Vagina (tissue), 2 donors: ENCODE data around the gene TXNRD2. TPM values are rescaled to one million over a fixed set of nuclear protein-coding genes. Genes with fewer than 3 reads are reported as not detected.

Source experiments
- DNase-seq, 2 donors: peaks; one replicate each; pipeline ENCODE4 v3.0.0-alpha.2; 2017; ENCODE audit errors: extremely low spot score in 2 of 2
- H3K27ac ChIP-seq: fragments of 200-600 bp; sonication (generic); one replicate; pipeline ENCODE4 v1.5.1; 2019
- H3K27me3 ChIP-seq: fragments of 200-600 bp; sonication (generic); one replicate; pipeline ENCODE4 v1.5.1; 2019
- H3K36me3 ChIP-seq, 2 donors: fragments of 200-600 bp; sonication (generic); one replicate each; pipeline ENCODE4 v1.5.1; 2017 to 2019
- H3K4me1 ChIP-seq: fragments of 200-600 bp; sonication (generic); one replicate; pipeline ENCODE4 v1.5.1; 2019
- H3K4me3 ChIP-seq, 2 donors: fragments of 200-600 bp; sonication (generic); 1 replicate in 1 of 2; 2 replicates in 1 of 2; pipeline ENCODE4 v1.5.1; 2016 to 2019
- H3K9me3 ChIP-seq: fragments of 200-600 bp; sonication (generic); one replicate; pipeline ENCODE4 v1.5.1; 2019
- POLR2A ChIP-seq, 2 donors: fragments of 450-650 bp; IDR thresholded peaks; one replicate each; pipeline ENCODE4 v1.6.1; 2017; ENCODE audit warnings: antibody characterized with exemption in 2 of 2, mild to moderate bottlenecking in 2 of 2, moderate library complexity in 2 of 2
- POLR2AphosphoS5 ChIP-seq, 2 donors: sonication (generic); formaldehyde crosslinking; IDR thresholded peaks; one replicate each; pipeline ENCODE4 v1.9.0; 2017; ENCODE audit warnings: antibody characterized with exemption in 2 of 2, mild to moderate bottlenecking in 2 of 2, low read depth in 1 of 2; ENCODE audit not compliant: insufficient read depth in 1 of 2
- intact Hi-C: fragments of 100-400 bp; cut with DNase I; formaldehyde crosslinking; loops from one replicate; pipeline ENCODE4 v1.15.1; 2023
- total RNA-seq: library from RNA; depleted of rRNA; stranded (reverse); fragments of >200 nt; gene quantifications from one replicate; pipeline ENCODE4 v1.2.3, GENCODE V29; 2016
- TF ChIP-seq, protein P1 (sequence below), 3 experiments: fragments of 450-650 bp in 2 of 3; fragments of 200-600 bp in 1 of 3; sonication (generic) in 1 of 3; IDR thresholded peaks; one replicate each; pipeline ENCODE4 v1.5.1; 2017 to 2019; ENCODE audit warnings: antibody characterized with exemption in 3 of 3, mild to moderate bottlenecking in 2 of 3, moderate library complexity in 2 of 3

Gene TXNRD2
- total RNA-seq, 1 donor from 2014 or later = 13.5 TPM

DNA sequence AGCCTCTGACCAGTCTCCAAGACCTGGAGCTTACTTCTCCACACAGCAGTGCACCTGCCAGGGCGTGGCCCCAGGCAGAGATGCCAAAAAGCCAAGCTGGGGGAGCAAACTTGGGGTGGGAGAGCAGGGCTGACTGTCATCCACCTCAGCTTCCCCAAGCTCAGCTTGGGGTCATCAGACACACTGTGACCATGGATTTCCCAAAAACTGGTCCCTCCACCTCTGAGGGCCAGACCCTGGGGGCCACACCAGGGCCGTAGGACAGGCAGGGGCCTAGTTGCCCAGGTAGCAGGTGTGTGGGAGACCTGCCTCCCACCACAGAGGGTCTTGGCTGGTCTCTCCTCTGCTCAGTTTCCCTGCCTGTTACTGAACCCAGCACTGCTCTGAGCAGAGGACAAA lies 44.4 kb upstream of the TXNRD2 start:
- intact Hi-C loops = no loop called here
- TF ChIP-seq POLR2AphosphoS5 (IDR thresholded peaks at IDR 0.05; ENCODE audit: insufficient read depth in 1 of 2, low read depth in 1 of 2) (no peak), POLR2A (IDR thresholded peaks at IDR 0.05) (no peak)
- TF ChIP-seq, protein P1, sequence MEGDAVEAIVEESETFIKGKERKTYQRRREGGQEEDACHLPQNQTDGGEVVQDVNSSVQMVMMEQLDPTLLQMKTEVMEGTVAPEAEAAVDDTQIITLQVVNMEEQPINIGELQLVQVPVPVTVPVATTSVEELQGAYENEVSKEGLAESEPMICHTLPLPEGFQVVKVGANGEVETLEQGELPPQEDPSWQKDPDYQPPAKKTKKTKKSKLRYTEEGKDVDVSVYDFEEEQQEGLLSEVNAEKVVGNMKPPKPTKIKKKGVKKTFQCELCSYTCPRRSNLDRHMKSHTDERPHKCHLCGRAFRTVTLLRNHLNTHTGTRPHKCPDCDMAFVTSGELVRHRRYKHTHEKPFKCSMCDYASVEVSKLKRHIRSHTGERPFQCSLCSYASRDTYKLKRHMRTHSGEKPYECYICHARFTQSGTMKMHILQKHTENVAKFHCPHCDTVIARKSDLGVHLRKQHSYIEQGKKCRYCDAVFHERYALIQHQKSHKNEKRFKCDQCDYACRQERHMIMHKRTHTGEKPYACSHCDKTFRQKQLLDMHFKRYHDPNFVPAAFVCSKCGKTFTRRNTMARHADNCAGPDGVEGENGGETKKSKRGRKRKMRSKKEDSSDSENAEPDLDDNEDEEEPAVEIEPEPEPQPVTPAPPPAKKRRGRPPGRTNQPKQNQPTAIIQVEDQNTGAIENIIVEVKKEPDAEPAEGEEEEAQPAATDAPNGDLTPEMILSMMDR (IDR thresholded peaks at IDR 0.05) = no peak
- Histone ChIP-seq H3K9me3 (no peaks in the 10 kb centered on the region), H3K4me3 (peak overlapping the region; percentile 57), H3K27me3 (no peaks in the 10 kb centered on the region), H3K4me1 (peaks cover 32% of the 10 kb centered on the region), H3K36me3 (peaks cover 0 to 6% of the 10 kb centered on the region in 2 donors), H3K27ac (peak overlapping the region; percentile 62)
- no peak for DNase-seq

DNA sequence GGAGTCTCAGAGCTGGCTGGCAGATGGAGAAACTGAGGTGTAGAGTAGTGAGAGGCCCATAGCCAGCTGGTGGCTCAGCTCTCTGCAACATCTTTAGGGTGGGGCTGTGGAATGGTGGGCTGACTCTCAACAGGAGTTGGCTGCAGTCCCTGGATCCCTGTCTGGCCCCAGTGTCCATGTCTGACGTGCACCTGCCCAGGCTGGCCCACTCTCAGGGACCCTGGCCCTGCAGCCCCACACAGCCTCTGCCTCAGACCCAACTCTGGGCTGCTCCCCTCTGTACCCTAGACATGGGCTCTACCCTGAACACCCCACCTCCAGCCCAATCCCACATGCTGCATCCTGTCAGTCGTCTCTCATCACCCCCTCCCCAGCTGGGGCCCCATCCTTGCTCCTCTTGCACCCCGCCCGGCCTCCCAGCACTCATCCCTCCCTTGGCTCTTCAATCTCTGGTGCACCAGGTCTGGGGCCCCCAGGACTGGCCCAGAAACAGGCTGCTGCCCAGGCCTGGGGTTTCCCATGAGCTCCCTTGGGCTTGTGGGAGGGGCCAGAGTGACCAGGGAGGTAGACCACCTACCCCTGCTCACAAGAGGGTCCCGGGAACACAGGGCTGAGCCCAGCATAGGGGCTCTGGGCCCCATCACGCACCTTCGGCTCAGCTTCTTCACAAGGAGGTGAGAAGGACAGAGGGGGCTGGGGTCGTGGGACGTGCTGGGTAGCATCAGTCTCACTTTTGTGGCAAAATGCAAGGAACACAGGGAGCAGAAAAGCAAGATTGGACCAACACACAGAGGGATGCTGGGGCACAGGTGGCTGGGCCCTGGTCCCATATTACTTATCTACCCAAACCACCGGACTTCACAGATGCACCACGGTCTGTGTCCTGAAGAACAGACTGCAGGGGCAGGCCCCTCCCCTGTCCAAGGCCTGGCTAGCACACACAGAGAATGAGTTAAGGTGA lies 43.5 kb upstream of the TXNRD2 start:
- H3K27me3 ChIP-seq = no peaks in the 10 kb centered on the region
- H3K9me3 ChIP-seq = no peaks in the 10 kb centered on the region
- TF ChIP-seq, protein P1 (IDR thresholded peaks at IDR 0.05) = no peak
- TF ChIP-seq POLR2AphosphoS5 (IDR thresholded peaks at IDR 0.05; ENCODE audit: insufficient read depth in 1 of 2, low read depth in 1 of 2) (no peak), POLR2A (IDR thresholded peaks at IDR 0.05) (no peak)
- H3K36me3 ChIP-seq = peaks cover 0 to 13% of the 10 kb centered on the region in 2 donors
- DNase-seq = no peak
- no peak overlapping the region for H3K27ac ChIP-seq
- no peak overlapping the region for H3K4me3 ChIP-seq
- peaks cover 32% of the 10 kb centered on the region for H3K4me1 ChIP-seq
- intact Hi-C loops = no loop called here

DNA sequence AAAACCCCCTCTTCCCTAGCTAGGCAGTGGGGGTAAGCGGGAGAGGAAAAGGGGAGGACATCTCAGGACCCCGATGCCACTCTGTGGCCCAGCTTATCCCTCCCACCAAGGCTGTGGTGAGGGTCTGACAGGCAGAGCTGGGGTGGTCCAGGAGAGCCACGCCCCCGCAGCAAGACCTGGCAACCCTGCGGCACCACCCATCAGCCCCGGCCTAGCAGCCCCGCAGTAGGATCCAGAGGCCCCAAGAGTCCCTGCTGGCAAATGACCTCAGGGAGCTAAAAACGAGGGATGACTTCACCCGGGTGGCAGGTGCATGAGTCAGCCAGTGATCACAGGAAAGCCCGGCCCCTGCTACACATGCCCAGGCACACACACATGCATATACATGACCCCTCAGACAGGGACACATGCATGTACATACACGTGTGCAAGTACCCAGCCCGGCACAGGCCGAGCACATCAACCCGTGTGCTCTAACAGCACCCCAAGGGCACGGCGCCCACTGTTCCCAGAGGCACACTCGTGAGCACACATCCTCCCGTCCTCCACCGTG lies 42.7 kb upstream of the TXNRD2 start:
- Histone ChIP-seq H3K4me1 (peaks cover 32% of the 10 kb centered on the region), H3K27ac (no peak overlapping the region), H3K36me3 (peaks cover 0 to 16% of the 10 kb centered on the region in 2 donors), H3K4me3 (no peak overlapping the region), H3K9me3 (no peaks in the 10 kb centered on the region), H3K27me3 (no peaks in the 10 kb centered on the region)
- no peak for DNase-seq
- TF ChIP-seq, protein P1 (IDR thresholded peaks at IDR 0.05) = no peak
- TF ChIP-seq POLR2AphosphoS5 (IDR thresholded peaks at IDR 0.05; ENCODE audit: insufficient read depth in 1 of 2, low read depth in 1 of 2) (no peak), POLR2A (IDR thresholded peaks at IDR 0.05) (no peak)
- intact Hi-C loops = no loop called here

DNA sequence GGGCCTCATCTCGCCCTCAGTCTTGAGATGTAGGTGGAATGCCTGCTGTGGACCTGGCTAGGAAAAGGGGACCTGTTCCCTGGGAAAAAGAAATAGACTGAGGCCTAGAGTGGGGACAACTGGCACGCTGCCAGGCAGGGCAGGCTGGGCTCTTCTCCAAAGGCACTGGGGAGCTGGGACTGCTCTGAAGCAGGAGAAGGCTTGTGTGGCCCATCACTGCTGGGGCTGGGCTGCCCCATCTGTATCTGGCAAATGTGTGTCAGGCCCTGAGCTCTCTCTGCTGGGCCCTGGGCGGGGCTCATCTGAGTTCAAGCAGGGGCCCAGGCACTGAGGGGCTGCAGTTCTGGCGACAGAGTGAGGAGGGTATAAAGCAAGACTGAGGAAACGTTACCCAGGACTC lies 42.1 kb upstream of the TXNRD2 start:
- Histone ChIP-seq H3K4me3 (no peak overlapping the region), H3K4me1 (peaks cover 32% of the 10 kb centered on the region), H3K27ac (no peak overlapping the region), H3K27me3 (no peaks in the 10 kb centered on the region), H3K9me3 (no peaks in the 10 kb centered on the region), H3K36me3 (peaks cover 0 to 17% of the 10 kb centered on the region in 2 donors)
- no peak for DNase-seq
- TF ChIP-seq POLR2A (IDR thresholded peaks at IDR 0.05) = no peak
- TF ChIP-seq, protein P1 (IDR thresholded peaks at IDR 0.05) = no peak
- no peak for TF ChIP-seq POLR2AphosphoS5 (IDR thresholded peaks at IDR 0.05; ENCODE audit: insufficient read depth in 1 of 2, low read depth in 1 of 2)
- intact Hi-C loops = no loop called here
